Measurements from ENCODE around the gene ANO1. TPM values are rescaled to one million over a fixed set of nuclear protein-coding genes. Genes with fewer than 3 reads are reported as not detected.

ANO1 gene
- total RNA-seq, 1 donor from 2014 or later = 7.7 TPM

DNA sequence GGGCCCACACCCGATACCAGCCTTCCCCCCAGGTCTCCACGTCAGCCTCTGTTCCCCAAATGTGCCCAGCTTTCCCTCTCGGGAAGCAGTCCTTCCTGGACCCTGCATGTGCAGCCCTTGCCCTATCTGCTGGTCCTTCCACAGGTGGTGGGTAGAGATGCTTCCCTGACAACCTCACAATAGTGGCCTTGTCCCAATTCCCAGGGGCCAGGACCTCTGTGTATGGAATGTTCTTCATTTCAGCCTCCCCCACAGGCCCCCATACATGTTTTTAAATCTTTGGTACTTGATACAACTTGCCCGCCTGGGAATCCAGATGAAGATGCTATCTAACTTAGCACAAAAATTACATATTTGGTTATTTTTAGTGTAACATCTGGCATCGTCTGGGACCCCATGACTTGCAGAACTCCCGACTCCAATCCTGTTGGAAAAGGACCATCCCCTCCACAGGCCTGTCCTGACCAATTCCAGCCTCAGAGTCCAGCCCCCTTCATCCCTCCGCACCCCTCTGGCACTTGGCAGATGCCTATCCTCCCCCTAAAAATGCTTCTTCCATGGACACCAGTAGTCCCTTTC lies 39.5 kb downstream of the ANO1 start:
- Histone ChIP-seq H3K27ac (replicated peaks) (peak overlapping the region; percentile 50), H3K27me3 (ENCODE audit: low read depth) (peaks cover 18% of the 10 kb centered on the region)
- intact Hi-C loops (cut with micrococcal nuclease) = no loop called here

DNA sequence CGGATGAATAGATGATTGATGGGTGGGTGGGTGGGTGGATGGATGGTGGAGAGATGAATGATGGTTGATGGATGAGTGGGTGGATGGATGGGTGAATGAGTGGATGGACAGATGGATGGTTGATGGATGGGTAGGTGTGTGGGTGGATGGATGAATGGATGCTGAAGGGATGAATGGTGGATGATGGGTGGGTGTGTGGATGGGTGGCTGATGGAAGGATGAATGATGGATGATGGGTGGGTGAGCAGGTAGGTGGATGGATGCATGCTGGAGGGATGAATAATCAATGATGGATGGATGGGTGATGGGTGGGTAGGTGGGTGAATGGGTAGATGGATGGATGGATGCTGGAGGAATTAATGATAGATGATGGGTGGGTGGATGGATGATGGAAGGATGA lies 40.5 kb downstream of the ANO1 start:
- DNase-seq = no peak
- Histone ChIP-seq H3K4me1 (no peaks in the 10 kb centered on the region), H3K9me3 (replicated peaks) (no peaks in the 10 kb centered on the region), H3K27me3 (ENCODE audit: low read depth) (peaks cover 18% of the 10 kb centered on the region), H3K36me3 (no peaks in the 10 kb centered on the region), H3K27ac (replicated peaks) (no peak overlapping the region), H3K4me3 (no peak overlapping the region)
- intact Hi-C loops (cut with micrococcal nuclease) = no loop called here
- TF ChIP-seq, protein P1, sequence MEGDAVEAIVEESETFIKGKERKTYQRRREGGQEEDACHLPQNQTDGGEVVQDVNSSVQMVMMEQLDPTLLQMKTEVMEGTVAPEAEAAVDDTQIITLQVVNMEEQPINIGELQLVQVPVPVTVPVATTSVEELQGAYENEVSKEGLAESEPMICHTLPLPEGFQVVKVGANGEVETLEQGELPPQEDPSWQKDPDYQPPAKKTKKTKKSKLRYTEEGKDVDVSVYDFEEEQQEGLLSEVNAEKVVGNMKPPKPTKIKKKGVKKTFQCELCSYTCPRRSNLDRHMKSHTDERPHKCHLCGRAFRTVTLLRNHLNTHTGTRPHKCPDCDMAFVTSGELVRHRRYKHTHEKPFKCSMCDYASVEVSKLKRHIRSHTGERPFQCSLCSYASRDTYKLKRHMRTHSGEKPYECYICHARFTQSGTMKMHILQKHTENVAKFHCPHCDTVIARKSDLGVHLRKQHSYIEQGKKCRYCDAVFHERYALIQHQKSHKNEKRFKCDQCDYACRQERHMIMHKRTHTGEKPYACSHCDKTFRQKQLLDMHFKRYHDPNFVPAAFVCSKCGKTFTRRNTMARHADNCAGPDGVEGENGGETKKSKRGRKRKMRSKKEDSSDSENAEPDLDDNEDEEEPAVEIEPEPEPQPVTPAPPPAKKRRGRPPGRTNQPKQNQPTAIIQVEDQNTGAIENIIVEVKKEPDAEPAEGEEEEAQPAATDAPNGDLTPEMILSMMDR (IDR thresholded peaks at IDR 0.05; ENCODE audit: borderline replicate concordance) = no peak

More for the DNA sequence above, 39.5 kb downstream of the ANO1 start:
- Histone ChIP-seq H3K4me1 (peaks cover 3% of the 10 kb centered on the region), H3K36me3 (no peaks in the 10 kb centered on the region), H3K9me3 (replicated peaks) (no peaks in the 10 kb centered on the region), H3K4me3 (no peak overlapping the region)
- DNase-seq = no peak
- TF ChIP-seq, protein P1 (IDR thresholded peaks at IDR 0.05; ENCODE audit: borderline replicate concordance) = no peak

DNA sequence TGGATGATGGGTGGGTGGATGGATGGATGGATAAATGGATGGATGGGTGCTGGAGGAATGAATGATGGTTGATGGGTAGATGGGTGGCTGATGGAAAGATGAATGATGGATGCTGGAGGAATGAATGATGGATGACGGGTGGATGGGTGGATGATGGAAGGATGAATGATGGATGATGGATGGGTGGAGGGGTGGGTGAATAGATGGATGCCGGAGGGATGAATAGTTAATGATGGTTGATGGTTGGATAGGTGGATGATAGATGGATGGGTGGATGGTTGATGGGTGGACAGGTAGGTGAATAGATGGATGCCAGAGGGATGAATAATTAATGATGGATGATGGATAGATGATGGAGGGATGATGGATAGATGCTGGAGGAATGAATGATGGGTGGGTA lies 41.4 kb downstream of the ANO1 start:
- Histone ChIP-seq H3K4me3 (no peak overlapping the region), H3K27me3 (ENCODE audit: low read depth) (peaks cover 18% of the 10 kb centered on the region), H3K36me3 (no peaks in the 10 kb centered on the region), H3K9me3 (replicated peaks) (no peaks in the 10 kb centered on the region), H3K4me1 (no peaks in the 10 kb centered on the region), H3K27ac (replicated peaks) (no peak overlapping the region)
- intact Hi-C loops (cut with micrococcal nuclease) = no loop called here
- TF ChIP-seq, protein P1 (IDR thresholded peaks at IDR 0.05; ENCODE audit: borderline replicate concordance) = no peak
- no peak for DNase-seq

DNA sequence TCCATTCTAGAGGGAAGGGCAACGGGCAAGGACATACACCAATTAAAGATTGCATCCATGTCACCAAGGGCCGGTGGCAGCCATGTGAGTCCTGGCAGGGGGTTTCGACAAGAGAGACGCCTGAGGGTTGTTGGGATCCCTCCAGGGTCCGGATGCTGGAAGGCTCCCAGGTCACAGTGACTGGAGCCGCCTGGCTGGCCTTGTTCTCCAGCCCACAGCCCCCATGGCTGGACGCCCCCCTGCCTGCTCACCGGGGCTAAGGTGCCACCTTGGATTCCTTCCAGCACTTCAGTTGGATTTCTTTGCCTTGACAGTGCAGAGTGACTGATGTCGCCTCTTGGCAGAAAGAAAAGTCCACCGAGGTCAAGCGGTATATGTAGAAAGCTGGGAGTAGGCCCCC lies 42.6 kb downstream of the ANO1 start:
- H3K36me3 ChIP-seq = no peaks in the 10 kb centered on the region
- TF ChIP-seq, protein P1 (IDR thresholded peaks at IDR 0.05; ENCODE audit: borderline replicate concordance) = no peak
- H3K4me1 ChIP-seq = no peaks in the 10 kb centered on the region
- H3K4me3 ChIP-seq = no peak overlapping the region
- peaks cover 18% of the 10 kb centered on the region for H3K27me3 ChIP-seq (ENCODE audit: low read depth)
- H3K27ac ChIP-seq (replicated peaks) = no peak overlapping the region
- DNase-seq = no peak
- intact Hi-C loops (cut with micrococcal nuclease) = no loop called here
- no peaks in the 10 kb centered on the region for H3K9me3 ChIP-seq (replicated peaks)

DNA sequence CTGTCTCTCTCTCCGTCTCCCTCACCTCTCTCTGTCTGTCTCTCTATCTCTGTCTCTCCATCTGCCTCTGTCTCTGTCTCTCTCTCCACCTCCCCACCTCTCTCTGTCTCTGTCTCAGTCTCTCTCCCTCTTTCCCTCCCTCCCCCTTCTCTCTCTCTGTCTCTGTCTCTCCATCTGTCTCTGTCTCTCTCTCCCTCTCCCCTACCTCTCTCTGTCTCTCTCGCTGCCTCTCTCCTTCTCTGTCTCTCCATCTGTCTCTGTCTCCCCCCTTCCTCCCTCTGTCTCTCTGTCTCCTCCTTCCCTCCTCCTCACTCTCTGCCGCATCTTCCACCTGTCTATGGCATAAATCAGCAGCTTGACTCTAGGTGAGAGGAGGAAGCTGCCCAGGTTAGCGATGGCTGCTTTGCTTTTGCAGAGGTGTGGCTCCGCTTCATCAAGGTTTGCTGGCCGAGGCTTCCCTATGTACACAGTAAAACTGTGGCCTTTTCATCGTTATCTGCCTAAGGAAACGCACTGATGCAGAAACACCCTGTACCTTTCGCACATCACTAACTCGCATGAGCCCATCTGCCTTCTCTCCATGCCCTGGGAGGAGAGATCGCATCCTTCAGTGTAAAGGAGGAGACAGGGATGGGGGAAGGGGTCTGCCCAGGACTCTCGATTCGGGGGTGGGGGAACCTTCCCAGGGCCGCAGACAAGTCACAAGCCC lies 44.5 kb downstream of the ANO1 start:
- TF ChIP-seq, protein P1 (IDR thresholded peaks at IDR 0.05; ENCODE audit: borderline replicate concordance) = no peak
- peaks cover 13% of the 10 kb centered on the region for H3K27me3 ChIP-seq (ENCODE audit: low read depth)
- no peaks in the 10 kb centered on the region for H3K4me1 ChIP-seq
- no peak overlapping the region for H3K4me3 ChIP-seq
- no peak for DNase-seq
- H3K9me3 ChIP-seq (replicated peaks) = no peaks in the 10 kb centered on the region
- H3K36me3 ChIP-seq = no peaks in the 10 kb centered on the region
- intact Hi-C loops (cut with micrococcal nuclease) = no loop called here
- no peak overlapping the region for H3K27ac ChIP-seq (replicated peaks)

Data from left ventricle myocardium inferior (tissue), 1 donor.